ENCODE data around the gene APBA2.
"Not testable (repeated sequence)": the region's sequence is repeated elsewhere in the genome, so short reads cannot be mapped to it uniquely, and the experiment has no call there.

Gene APBA2

GRCh38 chr15:29021857-29022256, 136.1 kb downstream of the APBA2 start:
- DNase-seq (ENCODE audit: low spot score), result no peak
- H3K36me3 ChIP-seq (ENCODE audit: low read depth), result no peaks in the 10 kb centered on the region
- H3K4me1 ChIP-seq (ENCODE audit: insufficient read depth, poor library complexity, severe bottlenecking), result no peaks in the 10 kb centered on the region
- ATAC-seq (ENCODE audit: low read depth), result no peak
- no peak overlapping the region for H3K27ac ChIP-seq (ENCODE audit: poor library complexity, severe bottlenecking)
- H3K27me3 ChIP-seq (ENCODE audit: insufficient read depth, poor library complexity, severe bottlenecking), result no peaks in the 10 kb centered on the region
- no peak overlapping the region for H3K4me3 ChIP-seq (ENCODE audit: severe bottlenecking)
- no peak for TF ChIP-seq CTCF (IDR thresholded peaks at IDR 0.05; ENCODE audit: poor library complexity, severe bottlenecking)
- H3K9me3 ChIP-seq (ENCODE audit: severe bottlenecking), result no peaks in the 10 kb centered on the region

GRCh38 chr15:29024662-29025061, 138.9 kb downstream of the APBA2 start:
- ATAC-seq (ENCODE audit: low read depth) (no peak), DNase-seq (ENCODE audit: low spot score) (peak; percentile 42)
- Histone ChIP-seq H3K4me3 (ENCODE audit: severe bottlenecking) (no peak overlapping the region), H3K36me3 (ENCODE audit: low read depth) (no peaks in the 10 kb centered on the region), H3K9me3 (ENCODE audit: severe bottlenecking) (no peaks in the 10 kb centered on the region), H3K27me3 (ENCODE audit: insufficient read depth, poor library complexity, severe bottlenecking) (no peaks in the 10 kb centered on the region), H3K4me1 (ENCODE audit: insufficient read depth, poor library complexity, severe bottlenecking) (no peaks in the 10 kb centered on the region), H3K27ac (ENCODE audit: poor library complexity, severe bottlenecking) (no peak overlapping the region)
- no peak for TF ChIP-seq CTCF (IDR thresholded peaks at IDR 0.05; ENCODE audit: poor library complexity, severe bottlenecking)

GRCh38 chr15:29025411-29025810, 139.6 kb downstream of the APBA2 start:
- not testable (repeated sequence) for H3K4me3 ChIP-seq (ENCODE audit: severe bottlenecking); H3K27me3 ChIP-seq (ENCODE audit: insufficient read depth, poor library complexity, severe bottlenecking); H3K27ac ChIP-seq (ENCODE audit: poor library complexity, severe bottlenecking); ATAC-seq (ENCODE audit: low read depth); H3K36me3 ChIP-seq (ENCODE audit: low read depth); H3K9me3 ChIP-seq (ENCODE audit: severe bottlenecking); H3K4me1 ChIP-seq (ENCODE audit: insufficient read depth, poor library complexity, severe bottlenecking)
- peak; percentile 49 for DNase-seq (ENCODE audit: low spot score)

DNA sequence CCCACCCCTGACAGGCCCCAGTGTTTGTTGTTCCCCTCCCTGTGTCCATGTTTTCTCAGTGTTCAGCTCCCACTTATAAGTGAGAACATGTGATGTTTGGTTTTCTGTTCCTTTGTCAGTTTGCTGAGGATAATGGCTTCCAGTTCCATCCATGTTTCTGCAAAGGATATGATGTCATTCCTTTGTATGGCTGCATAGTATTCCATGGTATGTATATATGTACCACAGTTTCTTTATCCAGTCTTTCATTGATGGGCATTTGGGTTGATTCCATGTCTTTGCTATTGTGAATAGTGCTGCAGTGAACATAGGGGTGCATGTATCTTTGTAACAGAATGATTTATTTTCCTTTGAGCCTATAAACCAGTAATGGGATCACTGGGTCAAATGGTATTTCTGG, 142.4 kb downstream of the APBA2 start:
- not testable (repeated sequence) for H3K27ac ChIP-seq (ENCODE audit: poor library complexity, severe bottlenecking); H3K4me3 ChIP-seq (ENCODE audit: severe bottlenecking); DNase-seq (ENCODE audit: low spot score); H3K36me3 ChIP-seq (ENCODE audit: low read depth); ATAC-seq (ENCODE audit: low read depth); H3K9me3 ChIP-seq (ENCODE audit: severe bottlenecking); H3K4me1 ChIP-seq (ENCODE audit: insufficient read depth, poor library complexity, severe bottlenecking); H3K27me3 ChIP-seq (ENCODE audit: insufficient read depth, poor library complexity, severe bottlenecking)

- no peak for TF ChIP-seq CTCF (IDR thresholded peaks at IDR 0.05; ENCODE audit: poor library complexity, severe bottlenecking)
Measured at GRCh38 chr15:29029651-29030195, 143.9 kb downstream of the APBA2 start.

DNA sequence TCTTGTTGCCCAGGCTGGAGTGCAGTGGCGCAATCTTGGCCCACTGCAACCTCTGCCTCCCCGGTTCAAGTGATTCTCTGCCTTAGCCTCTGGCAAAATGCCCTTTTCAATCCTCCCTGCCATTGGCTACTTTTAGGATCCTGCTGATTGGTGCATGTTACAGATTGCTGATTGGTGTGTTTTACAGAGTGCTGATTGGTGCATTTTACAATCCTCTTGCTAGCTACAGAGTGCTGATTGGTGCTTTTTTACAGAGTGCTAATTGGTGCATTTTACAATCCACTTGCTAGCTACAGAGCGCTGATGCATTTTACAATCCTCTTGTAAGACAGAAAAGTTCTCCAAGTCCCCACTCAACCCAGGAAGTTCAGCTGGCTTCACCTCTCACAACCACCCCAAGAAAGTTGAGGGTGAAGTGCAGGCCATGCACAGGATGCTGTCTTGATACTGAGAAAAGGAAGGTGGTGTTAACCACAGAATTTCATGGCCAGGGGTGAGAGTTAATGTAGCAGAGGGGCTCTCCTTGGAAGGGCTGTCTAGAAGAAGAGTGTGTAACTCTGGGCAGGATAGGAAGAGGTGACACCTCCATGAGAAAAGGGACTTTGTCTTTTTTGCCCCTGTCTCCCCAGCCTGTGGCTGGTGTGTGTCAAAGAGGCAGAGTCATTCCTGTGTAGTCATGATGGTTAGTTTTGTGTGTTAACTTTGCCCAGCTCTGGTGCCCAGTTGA, 145.9 kb downstream of the APBA2 start:
- Histone ChIP-seq H3K36me3 (ENCODE audit: low read depth) (no peaks in the 10 kb centered on the region), H3K9me3 (ENCODE audit: severe bottlenecking) (no peaks in the 10 kb centered on the region), H3K4me1 (ENCODE audit: insufficient read depth, poor library complexity, severe bottlenecking) (peaks cover 2% of the 10 kb centered on the region), H3K27me3 (ENCODE audit: insufficient read depth, poor library complexity, severe bottlenecking) (no peaks in the 10 kb centered on the region), H3K4me3 (ENCODE audit: severe bottlenecking) (no peak overlapping the region), H3K27ac (ENCODE audit: poor library complexity, severe bottlenecking) (no peak overlapping the region)
- no peak for TF ChIP-seq CTCF (IDR thresholded peaks at IDR 0.05; ENCODE audit: poor library complexity, severe bottlenecking)
- DNase-seq (ENCODE audit: low spot score) (no peak), ATAC-seq (ENCODE audit: low read depth) (no peak)

More at GRCh38 chr15:29029651-29030195, 143.9 kb downstream of the APBA2 start:
- Histone ChIP-seq H3K27ac (ENCODE audit: poor library complexity, severe bottlenecking) (no peak overlapping the region), H3K9me3 (ENCODE audit: severe bottlenecking) (no peaks in the 10 kb centered on the region), H3K27me3 (ENCODE audit: insufficient read depth, poor library complexity, severe bottlenecking) (no peaks in the 10 kb centered on the region), H3K4me3 (ENCODE audit: severe bottlenecking) (no peak overlapping the region), H3K36me3 (ENCODE audit: low read depth) (no peaks in the 10 kb centered on the region), H3K4me1 (ENCODE audit: insufficient read depth, poor library complexity, severe bottlenecking) (peaks cover 2% of the 10 kb centered on the region)
- DNase-seq (ENCODE audit: low spot score), result no peak
- no peak for ATAC-seq (ENCODE audit: low read depth)
